Stimulated activated CD8-positive, alpha-beta memory T cell treated with anti-CD3 and anti-CD28 coated beads, Interleukin-12 subunit alpha, Interleukin-12 subunit beta, amount 100 ng/mL, for 1 hour (primary cell): Measurements from ENCODE around the gene ADCY4.
"Not testable (repeated sequence)": the region's sequence is repeated elsewhere in the genome, so short reads cannot be mapped to it uniquely, and the experiment has no call there.

Experiments
- DNase-seq: peaks from one replicate; pipeline ENCODE4 v3.0.0-alpha.2; 2020; ENCODE audit warnings: low read depth

The ADCY4 gene

GRCh38 chr14:24366721-24367513 lies 32.0 kb upstream of the ADCY4 start:
- no peak for DNase-seq

GRCh38 chr14:24366413-24366720 lies 31.5 kb upstream of the ADCY4 start:
- DNase-seq: no peak

GRCh38 chr14:24365600-24366412 lies 30.9 kb upstream of the ADCY4 start:
- peak; percentile 38 for DNase-seq

- DNase-seq: no peak
These were observed 30.0 kb upstream of the ADCY4 start for GRCh38 chr14:24364841-24365240.

- DNase-seq: no peak
These were observed 28.5 kb upstream of the ADCY4 start for GRCh38 chr14:24363401-24363800.

- DNase-seq: no peak
These were observed 27.5 kb upstream of the ADCY4 start for GRCh38 chr14:24362241-24362960.

GRCh38 chr14:24361326-24361725 lies 26.5 kb upstream of the ADCY4 start:
- DNase-seq: no peak

- DNase-seq: no peak
These were observed 25.4 kb upstream of the ADCY4 start for GRCh38 chr14:24360281-24360680.

GRCh38 chr14:24356208-24356607 lies 21.3 kb upstream of the ADCY4 start:
- no peak for DNase-seq

- DNase-seq: no peak
These were observed 20.1 kb upstream of the ADCY4 start for GRCh38 chr14:24355009-24355408.

GRCh38 chr14:24354482-24354825 lies 19.6 kb upstream of the ADCY4 start:
- DNase-seq: not testable (repeated sequence)

GRCh38 chr14:24353559-24354481 lies 18.9 kb upstream of the ADCY4 start:
- no peak for DNase-seq

- DNase-seq: no peak
These were observed 16.6 kb upstream of the ADCY4 start for GRCh38 chr14:24351517-24351916.

- DNase-seq: no peak
These were observed 14.9 kb upstream of the ADCY4 start for GRCh38 chr14:24349742-24350141.

- DNase-seq: no peak
These were observed 13.3 kb upstream of the ADCY4 start for GRCh38 chr14:24348186-24348585.

- DNase-seq: no peak
These were observed 12.3 kb upstream of the ADCY4 start for GRCh38 chr14:24347134-24347533.

- DNase-seq: no peak
These were observed 9.2 kb upstream of the ADCY4 start for GRCh38 chr14:24343795-24344660.

- no peak for DNase-seq
These were observed 8.0 kb upstream of the ADCY4 start for GRCh38 chr14:24342889-24343288.

GRCh38 chr14:24340606-24341005 lies 5.7 kb upstream of the ADCY4 start:
- DNase-seq: no peak

GRCh38 chr14:24339284-24340151 lies 4.6 kb upstream of the ADCY4 start, which contains the start of gene RIPK3:
Gene RIPK3 (minus strand): TSS chr14:24339991. CDS start chr14:24339826, 165 bp downstream.
- peak; percentile 52 for DNase-seq
